GM21619 (cell line): ENCODE data around the gene BICDL2.

ENCODE experiments used
- ATAC-seq: cut with Tn5 transposase; IDR thresholded peaks from one replicate; pipeline ENCODE4 v1.9.1; 2021; ENCODE audit not compliant: unreplicated experiment

BICDL2 gene

GRCh38 chr16:3049921-3050481, 13.3 kb upstream of the BICDL2 start:
- ATAC-seq: no peak

GRCh38 chr16:3047387-3047720, 10.6 kb upstream of the BICDL2 start:
- ATAC-seq: no peak

- ATAC-seq: no peak
Observed at GRCh38 chr16:3046641-3047386, 10.1 kb upstream of the BICDL2 start.

DNA sequence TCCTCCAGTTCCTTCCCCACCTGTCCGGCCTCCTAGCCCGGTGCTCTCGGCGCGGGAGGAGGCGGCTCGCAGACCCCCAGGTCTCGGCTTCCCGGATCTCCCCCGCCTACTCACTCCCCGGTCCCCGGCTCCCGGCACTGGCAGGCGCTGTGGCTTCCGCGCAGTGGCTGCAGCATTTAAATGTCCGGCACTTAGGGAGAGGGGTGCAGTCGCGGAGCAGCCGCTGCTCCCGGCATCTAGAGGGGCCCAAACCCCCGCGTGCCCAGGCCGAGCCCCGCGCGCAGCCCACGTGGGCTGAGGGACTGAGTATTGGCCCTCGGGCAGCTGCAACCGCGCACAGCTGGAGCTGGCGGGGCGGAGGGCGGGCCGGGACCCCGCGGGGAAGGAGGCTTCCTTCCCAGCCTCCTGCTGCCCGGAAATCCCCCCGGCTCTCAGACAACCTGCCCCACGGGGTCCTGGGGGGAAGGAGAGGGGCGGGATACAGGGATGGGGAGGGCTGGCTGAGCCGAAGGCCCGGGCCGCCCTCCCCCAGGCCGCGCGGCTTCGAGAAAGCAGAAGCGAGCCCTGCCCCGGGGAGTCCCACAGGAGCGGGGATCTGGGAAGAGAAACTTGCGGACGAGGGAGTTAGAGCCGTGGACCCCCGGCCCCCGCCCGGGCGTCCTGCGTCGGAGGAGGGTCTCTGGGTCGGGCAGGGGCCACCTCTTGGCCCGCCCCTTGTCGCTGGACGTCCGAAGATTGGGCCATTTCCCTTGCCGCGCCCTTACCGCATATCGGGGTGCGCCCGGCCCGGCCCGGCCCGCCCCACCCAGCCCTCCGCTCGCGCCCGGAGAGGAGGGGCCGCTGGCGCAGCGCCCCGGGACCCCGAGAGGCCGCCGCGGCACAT, 9.3 kb upstream of the BICDL2 start, which contains the start of gene MMP25:
Gene MMP25, plus strand, starts transcription at position 804 of the 883 bp plus-strand sequence. CDS start 357 bp downstream, outside the sequence.
- ATAC-seq: no peak

DNA sequence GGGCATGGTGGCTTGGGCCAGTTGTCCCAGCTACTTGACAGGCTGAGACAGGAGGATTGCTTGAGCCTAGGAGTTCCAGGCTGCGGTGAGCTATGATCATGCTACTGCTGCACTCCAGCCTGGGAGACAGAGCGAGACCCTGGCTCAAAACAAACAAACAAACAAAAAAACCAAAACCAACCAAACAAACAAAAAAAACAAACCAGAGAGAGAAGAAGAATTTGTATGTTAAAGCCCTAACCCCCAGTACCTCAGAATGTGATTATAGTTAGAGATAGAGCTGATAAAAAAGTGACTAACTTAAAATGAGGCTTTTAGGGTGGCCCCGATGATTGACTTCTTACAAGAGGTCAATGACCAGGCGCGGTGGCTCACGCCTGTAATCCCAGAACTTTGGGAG, 8.0 kb upstream of the BICDL2 start:
- ATAC-seq: no peak

GRCh38 chr16:3042376-3042775, 5.6 kb upstream of the BICDL2 start:
- ATAC-seq: no peak

GRCh38 chr16:3038896-3039295, 2.2 kb upstream of the BICDL2 start:
- no peak for ATAC-seq

DNA sequence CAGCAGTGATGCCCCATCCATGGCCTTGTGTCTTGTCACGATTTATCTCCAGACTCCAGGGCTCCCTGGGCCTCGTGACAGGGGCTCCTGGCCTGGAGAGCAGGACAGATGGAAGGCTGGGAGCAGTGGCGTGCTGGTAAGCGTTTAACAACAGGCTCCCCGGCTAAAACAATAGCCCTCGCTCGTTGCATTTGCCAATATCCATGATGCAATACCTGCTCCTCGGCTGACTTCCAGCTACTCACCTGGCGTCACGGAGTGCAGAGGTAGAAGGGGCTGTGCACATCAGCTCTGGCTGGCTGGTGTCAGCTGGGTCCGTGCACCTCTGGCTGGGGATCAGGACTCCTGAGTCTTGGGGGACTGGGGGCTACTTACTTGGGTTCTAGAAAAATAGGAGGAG, 1.5 kb upstream of the BICDL2 start:
- no peak for ATAC-seq

GRCh38 chr16:3035972-3036725, 595 bp downstream of the BICDL2 start:
- no peak for ATAC-seq

DNA sequence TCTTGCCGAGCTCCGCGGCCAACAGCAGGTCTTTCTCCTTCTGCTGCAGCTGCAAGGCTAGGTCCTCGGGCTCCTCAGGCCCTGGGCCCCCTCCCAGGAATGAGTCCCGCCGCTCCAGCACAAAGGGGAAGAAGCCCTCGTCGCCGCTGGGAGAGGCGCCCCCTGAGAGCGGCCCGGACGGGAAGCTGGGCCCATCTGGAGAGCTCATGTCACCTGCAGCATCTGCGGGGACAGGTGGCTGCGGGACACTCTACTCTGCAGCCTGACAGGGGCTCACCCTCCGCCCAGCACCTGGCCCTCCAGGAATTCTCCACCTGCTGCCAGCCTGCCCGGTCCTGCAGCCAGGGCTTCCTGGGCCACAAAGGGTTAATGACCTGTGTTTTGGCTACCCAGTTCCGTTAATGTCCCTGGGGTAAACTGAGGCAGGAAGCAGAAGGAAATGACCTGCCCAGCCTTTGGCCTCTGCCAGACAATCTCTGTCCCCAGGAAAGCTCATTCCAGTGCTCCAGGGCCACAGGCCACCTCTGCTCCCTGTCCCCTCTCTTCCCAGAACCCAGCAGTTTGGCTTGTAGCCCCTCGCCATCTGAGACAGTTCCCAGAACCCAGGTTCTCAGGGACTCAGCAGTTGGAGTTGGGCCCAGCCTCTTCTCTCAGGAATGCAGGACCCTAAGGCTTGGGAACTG, 1.3 kb downstream of the BICDL2 start:
- no peak for ATAC-seq

- ATAC-seq: no peak
Observed at GRCh38 chr16:3032624-3033023, 4.1 kb downstream of the BICDL2 start.

- no peak for ATAC-seq
Observed at GRCh38 chr16:3030222-3031212, 6.2 kb downstream of the BICDL2 start.

DNA sequence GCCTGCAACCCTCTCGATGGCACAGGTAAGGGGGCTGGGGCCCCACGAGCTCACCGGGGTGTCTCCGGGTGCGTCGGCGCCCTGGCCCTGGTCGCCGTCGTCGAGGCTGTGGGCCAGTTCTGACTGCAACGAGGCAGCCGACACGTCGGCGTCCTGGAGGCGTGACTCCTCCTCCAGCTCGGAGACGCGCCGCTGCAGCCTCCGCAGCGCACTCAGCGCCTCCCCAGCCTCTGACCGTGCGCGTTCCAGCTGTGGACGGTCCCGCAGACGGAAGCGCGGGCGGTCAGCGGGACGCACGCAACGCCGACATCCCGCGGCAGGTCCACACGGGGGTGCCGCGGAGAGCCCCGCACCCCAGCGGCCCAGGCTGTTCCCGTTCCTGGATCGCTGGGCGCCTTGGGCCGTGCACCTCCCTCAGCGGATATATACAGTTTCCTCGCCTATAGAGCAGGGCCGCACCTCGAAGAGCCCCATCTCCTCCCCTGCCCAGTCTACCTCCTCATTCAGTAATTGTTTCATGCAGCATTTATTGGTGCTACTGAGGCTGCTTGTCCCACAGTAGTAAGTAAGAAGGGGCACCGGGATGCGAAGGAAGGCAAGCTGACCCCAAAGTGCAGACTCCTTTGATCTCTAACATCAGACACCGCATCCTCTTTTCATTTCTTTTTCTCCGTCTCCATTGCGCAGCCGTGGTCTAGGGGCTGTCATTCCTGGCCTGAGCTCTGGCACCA, 7.1 kb downstream of the BICDL2 start:
- no peak for ATAC-seq

- no peak for ATAC-seq
Observed at GRCh38 chr16:3028716-3029319, 7.9 kb downstream of the BICDL2 start.

- ATAC-seq: no peak
Observed at GRCh38 chr16:3027983-3028715, 8.6 kb downstream of the BICDL2 start.

DNA sequence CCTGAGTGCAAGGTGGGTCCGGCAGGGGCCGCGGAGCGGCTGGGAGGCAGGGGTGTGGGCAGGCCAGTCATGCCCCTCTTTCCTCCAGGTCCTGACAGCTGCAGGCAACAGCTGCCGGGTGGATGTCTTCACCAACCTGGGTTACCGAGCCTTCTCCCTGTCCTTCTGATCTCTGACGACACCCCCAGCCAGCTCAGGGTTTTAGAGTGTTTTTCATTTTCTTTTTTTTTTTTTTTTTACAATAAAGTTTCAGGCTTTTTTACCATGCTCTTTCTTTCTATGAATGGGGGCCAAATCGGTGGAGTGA, 9.3 kb downstream of the BICDL2 start:
- no peak for ATAC-seq

DNA sequence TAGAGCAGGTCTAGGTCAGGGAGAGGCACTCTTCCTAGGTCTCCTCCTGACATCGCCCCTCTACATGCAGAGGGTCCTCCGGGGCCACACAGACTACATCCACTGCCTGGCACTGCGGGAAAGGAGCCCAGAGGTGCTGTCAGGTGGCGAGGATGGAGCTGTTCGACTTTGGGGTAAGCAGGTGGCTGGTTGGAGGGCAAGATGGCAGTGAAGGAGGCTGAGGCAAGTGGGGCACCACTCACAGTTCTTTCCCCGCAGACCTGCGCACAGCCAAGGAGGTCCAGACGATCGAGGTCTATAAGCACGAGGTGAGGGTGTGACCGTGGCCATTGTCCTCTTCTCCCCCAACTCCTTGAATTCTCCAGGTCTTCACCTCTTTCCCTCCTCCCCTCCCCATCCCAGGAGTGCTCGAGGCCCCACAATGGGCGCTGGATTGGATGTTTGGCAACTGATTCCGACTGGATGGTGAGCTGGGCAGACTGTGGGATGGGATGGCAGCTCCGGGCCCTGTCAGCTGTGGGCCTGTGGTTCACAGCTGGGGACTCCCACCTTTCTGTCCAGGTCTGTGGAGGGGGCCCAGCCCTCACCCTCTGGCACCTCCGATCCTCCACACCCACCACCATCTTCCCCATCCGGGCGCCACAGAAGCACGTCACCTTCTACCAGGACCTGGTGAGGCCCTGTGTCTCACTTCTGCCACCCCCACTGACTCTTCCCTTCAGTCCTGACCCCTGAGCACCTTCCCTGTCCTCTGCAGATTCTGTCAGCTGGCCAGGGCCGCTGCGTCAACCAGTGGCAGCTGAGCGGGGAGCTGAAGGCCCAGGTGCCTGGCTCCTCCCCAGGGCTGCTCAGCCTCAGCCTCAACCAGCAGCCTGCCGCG, 9.9 kb downstream of the BICDL2 start:
- no peak for ATAC-seq
